Activated naive CD4-positive, alpha-beta T cell treated with anti-CD3 and anti-CD28 coated beads, Interleukin-2, amount 50 U/mL, for 16 hours (primary cell): ENCODE results near the gene TTC1.
"Not testable (repeated sequence)": the region's sequence is repeated elsewhere in the genome, so short reads cannot be mapped to it uniquely, and the experiment has no call there.

Experiments used
- DNase-seq: peaks from one replicate; pipeline ENCODE4 v3.0.0-alpha.2; 2020

TTC1 gene

DNA sequence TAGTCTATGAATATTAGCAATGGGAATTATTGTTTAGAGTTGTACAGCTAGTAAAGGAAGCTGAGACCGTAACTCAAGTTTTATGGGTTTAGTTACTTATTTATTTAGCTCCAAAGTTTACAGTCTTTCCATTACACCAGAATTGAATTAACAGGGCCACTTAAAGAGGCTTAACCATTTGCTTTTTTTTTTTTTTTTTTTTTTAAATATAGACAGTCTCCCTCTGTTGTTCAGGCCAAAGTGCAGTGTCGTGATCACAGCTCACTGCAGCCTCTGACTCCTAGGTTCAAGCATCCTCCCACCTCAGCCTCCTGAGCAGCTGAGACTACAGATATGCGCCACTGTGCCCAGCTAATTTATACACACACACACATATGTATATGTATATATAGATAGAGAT is 1.4 kb upstream of the TTC1 start:
- DNase-seq: no peak

DNA sequence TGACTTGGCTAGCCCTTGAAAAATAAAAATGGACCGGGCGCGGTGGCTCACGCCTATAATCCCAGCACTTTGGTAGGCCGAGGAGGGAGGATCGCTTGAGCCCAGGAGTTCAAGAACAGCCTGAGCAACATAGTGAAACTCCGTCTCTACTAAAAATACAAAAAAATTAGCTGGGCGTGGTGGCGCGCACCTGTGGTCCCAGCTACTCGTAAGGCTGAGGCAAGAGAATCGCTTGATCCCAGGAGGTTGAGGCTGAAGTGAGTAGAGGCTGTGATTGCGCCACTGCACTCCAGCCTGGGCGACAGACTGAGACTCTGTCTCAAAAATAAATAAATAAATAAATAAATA is 436 bp upstream of the TTC1 start:
- not testable (repeated sequence) for DNase-seq

DNA sequence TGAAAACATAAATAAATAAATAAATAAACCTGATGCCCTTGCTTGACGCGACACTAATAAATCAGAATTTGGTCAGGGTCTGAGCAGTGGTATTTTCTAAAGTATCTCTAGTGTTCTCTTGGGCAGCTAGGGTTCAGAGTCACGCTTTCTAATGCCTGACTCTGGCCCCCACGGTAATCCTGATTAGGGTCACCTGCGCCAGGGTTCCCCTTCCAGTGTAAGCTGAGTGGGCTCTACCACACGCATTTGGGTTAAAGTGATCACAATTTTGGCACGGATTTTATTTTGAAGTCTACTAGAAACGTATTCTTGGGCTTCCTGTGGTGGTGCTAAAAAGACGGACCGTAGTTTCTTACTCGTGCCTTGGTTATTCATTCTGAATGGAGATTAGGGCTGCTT is 651 bp downstream of the TTC1 start:
- DNase-seq: no peak

DNA sequence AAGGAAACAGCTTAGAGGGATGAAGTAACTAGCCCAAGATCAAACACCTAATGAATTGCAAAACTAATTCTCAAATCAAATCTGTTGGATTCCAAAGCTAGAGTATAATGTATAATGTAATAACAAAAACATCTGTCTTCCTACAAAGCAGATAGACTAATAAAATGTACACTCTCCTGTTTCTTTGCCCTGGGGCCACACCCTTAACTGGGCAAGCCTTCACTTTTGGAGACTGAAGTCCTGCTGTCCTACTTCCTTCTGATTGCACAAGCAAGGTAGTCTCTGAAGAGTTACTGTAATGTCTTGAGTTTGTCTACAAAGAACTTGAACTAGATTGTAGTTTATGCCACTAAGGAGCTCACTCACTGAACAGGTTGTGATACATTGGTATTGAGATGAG is 2.5 kb downstream of the TTC1 start:
- no peak for DNase-seq

DNA sequence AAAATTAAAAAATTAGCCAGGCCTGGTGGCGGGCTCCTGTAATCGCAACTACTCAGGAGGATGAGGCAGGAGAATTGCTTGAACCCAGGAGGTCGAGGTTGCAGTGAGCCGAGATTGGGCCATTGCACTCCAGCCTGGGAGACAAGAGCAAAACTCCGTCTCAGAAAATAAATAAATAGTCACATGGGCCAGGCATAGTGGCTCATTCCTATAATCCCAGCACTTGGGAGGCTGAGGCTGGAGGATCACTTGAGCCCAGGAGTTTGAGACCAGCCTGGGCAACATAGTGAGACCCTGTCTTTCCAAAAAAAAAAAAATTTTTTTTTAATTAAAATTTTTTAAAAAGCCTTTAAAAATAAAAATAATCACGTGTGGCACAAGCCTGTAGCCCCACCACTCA is 5.3 kb downstream of the TTC1 start:
- DNase-seq: not testable (repeated sequence)

DNA sequence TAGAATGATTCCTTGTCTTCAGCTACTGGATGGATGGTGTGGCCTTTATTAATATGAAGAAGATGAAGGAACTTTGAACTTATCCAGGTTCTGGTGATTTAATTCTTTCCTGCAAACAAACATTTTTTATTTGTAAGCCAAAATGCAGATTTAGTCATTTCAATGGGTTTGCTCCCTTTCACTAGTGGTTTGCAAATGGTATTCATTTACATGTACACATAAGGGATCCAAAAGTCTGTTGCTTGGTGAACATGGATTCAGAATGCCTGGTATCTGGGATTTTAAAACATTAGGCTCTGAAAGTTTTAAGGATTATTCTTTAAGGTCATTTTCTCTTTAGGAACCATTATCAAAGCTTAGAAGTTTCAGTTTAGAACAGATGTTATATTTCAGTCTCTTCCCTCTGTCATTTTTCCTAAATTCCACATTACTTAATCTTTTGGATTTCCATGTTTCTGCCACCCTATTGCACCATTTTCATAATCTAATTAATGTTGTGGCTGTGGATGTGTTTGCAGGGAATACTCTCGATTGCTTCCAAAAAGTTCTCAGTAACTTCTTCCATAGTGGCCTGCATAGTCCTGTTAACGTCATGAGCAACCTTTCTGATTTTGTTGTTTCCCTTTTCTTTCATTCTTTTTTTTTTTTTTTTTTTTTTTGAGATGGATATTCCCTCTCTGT is 10.1 kb downstream of the TTC1 start:
- DNase-seq: no peak

DNA sequence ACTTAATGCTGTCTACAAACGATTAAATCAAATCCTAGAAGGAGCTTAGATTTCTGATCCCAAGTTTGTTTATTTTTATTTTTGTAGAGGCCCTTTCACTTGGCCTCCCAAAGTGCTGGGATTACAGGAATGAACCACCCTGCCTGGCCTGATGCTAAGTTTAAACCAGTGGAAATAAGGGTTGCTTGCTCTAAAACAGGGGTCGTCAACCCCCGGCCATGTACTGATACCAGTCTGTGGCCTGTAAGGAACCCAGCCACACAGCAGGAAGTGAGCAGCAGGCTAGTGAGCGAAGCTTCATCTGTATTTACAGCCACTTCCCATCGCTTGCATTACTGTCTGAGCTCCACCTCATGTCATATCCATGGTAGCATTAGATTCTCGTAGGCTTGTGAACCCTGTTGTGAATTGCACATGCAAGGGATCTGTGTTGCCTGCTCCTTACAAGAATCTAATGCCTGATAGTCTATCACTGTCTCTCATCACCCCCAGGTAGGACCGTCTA is 11.4 kb downstream of the TTC1 start:
- no peak for DNase-seq

DNA sequence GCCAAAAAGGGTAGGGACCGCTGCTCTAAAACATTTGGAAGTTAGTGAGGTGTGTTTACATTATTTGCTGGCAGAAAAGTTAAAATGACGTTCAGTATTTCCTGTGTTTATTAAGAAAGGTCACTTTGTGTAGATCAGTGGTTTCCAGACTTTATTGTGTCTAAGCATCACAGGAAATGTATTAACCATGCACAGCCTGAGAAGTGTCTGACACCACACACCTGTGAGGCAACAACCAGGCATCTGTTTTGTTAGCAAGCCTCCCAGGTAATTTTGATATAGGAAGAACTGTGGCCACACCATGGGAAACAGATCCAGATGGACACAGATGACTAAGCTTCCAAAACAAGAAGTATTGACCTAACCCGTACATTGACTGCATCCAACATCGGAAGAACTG is 12.0 kb downstream of the TTC1 start:
- DNase-seq: no peak

DNA sequence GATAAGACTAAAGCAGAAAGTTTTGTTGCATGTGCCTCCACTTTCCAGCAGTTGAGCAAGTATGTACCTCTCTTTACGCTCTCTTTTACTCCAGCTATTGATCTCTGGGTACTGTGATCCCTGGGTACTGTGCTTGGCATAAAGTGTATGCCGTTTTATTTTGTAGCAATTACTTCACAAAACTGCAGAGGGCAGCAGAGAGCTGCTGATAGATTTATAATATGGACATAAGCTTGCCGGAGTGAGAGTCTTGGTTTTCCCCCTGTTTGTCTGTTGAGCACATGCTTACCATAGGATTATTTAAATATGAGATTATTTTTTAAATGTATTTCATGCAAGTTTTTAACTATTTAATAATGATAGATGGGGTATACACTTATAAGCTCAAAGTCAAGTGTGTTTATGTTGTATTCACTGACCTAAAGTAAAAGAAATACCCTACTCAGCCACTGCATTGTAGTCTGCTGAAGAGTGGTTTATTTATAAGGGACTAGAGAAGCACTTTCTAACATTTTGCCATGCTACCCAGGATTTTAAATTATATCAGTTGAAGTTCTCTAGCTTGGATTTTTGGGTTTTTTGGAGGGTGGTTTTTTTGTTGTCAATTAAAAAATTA is 13.0 kb downstream of the TTC1 start:
- DNase-seq: peak; percentile 26

DNA sequence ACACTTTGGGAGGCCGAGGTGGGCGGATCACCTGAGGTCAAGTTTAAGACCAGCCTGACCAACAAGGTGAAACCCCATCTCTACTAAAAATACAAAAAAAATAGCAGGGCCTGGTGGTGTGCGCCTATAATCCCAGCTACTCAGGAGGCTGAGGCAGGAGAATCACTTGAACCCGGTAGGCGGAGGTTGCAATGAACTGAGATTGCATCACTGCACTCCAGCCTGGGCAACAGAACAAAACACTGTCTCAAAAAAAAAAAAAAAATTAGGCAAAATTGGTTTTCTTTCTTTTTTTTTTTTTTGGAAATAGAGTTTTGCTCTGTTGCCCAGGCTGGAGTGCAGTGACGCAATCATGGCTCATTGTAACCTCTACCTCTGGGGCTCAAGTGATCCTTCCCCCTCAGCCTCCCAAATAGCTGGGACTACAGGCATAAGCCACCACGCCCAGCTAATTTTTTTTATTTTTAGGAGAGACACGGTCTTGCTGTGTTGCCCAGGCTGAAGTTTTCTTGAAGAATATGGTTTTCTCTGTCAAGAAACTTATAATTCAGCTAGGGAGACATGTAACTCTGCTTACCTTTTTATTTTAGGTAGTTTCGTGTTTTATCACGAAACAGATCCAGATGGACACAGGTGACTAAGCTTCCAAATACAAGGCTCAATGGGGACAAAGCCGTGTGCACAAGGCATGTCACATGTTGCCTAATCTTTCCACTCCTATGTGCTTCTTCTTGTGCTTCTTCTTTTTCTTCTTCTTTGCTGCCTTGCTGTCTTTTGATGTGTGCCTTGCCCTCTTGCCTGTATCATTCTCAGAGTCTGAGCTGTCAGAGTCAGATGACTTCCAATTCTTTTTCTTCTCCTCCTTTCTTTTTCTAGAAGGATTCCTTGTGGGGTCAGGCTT is 14.3 kb downstream of the TTC1 start:
- no peak for DNase-seq

DNA sequence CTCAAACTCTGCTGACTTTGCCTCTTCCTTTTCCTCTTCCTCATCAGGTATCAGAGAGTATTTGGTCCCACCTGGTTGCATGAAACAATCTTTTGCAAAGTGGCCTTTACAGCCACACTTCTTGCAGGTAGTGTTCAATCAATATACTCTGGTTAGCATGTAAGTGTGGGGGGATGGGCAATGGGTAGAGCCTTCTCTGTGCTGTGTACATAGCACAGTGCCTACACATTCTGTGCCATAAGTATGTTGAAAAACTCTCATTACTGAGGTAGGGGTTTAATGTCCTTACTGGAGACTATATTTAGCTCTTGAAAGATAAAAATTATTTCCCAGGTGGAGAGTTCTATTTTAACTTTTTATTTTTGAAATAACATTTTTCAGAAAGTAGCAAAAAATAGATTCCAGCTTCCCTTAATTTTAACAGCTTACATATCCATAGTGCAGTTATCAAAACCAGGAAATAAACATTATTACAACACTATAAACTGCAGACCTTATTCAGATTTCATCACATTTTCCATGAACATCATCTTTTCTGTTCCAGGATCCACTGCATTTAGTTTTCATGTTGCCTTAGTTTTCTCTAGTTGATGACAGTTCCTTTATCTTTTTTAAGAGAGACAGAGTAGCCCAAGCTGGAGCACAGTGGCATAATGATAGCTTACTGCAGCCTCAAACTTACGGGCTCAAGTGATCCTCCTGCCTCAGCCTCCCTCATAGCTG is 15.1 kb downstream of the TTC1 start:
- no peak for DNase-seq

DNA sequence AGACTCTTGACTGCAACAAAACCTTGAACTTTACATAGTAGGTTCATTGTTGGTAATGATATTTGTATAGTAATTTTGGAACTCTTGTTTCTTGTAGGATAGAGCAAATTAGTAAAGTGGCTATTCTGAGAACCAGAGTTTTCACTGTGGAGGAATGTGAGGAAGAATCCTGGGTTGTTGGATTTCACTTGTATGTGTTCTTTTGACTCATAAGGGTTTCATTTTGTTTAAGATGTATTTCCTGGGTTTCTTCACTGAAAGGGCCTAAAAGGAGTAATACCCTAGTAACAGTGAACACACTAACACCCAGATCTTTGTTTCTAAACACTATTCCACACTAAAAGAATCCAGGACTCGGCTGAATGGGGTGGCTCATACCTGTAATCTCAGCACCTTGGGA is 20.1 kb downstream of the TTC1 start:
- DNase-seq: no peak

DNA sequence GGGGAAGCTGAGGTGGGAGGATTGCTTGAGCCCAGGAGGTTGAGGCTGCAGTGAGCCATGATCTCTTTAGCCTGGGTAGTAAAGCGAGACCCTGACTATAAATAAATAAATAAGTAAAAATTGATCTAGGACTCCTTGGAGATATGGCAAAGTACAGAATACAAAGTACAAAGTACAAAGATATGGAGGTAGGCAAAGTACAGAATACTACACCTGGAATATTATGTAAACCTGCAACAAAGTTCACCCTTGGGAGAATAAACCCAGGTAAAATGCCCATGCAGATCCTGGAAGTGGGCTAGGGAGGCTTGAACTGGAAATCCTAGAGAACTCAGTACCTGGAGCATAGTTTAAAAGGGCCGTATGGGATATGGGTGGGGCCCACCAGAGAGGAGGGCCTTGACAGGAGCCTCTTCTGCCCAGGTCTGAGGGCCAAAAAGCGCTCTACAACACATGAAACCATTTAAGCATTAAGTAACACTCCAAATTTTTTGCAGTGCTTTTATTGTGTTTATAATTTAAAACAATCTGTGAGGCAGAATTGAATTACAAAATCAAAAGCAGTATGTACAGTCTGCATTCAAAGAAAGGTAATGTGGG is 20.7 kb downstream of the TTC1 start:
- DNase-seq: no peak

DNA sequence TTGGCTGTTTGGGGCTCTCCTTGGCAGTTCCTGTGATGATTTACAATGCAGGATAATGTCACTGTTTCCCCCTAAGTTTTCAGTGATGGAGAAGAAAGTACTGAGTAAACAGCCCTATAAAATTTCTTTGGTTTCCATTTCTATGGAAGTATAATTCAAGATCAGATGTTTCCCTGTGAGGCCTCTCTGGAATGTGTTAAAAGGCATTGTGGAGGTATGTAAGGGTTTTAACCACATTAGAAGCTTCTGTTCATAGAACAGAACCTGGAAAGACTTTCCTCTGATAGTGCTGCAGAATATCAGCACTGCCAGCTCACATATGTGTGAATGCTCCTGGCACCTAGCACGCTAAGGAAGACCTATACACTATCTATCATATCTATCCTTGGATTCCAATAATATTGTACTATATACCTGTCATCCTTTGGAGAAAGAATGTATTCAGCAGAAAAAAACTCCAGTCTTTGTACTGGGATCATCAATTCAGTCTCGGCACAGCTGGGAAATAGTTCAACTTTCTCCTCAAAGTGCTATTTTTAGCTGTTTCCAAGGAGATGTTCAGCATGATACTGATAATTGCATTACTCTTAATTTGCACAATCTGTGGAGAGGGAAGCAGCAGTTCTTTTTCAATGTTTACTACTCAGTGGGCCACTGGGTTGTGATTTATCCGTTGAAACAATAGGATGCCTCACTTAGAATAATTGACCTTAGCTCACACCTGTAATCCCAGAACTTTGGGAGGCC is 21.9 kb downstream of the TTC1 start:
- DNase-seq: no peak

DNA sequence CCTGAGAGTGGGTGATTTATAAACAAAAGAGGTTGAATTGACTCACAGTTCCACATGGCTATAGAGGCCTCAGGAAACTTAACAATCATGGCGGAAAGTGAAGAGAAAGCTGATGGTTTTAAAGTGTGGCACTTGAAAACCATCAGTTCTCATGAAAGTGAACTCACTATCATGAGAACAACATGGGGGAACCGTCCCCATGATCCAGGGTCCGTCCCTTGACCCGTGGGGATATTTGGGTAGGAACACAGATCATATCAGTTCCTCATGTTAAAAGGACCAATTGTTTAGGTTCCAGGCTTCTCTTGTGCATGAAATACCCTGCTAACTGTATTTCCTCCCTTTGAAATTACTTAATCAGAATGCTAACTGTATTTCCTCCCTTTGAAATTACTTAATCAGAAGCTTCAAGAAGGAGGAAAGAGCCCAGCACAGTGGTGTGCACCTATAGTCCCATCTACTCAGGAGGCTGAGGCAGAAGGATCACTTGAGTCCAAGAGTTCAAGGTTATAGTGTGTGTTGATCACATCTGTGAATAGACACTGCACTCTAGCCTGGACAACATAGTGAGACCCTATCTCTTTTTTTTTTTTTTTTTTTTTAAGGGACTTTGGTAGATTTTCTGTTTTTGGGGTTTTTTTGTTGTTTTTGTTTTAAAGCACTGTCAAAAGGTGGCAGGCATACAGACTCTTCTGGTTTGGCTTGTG is 24.8 kb downstream of the TTC1 start:
- DNase-seq: no peak

DNA sequence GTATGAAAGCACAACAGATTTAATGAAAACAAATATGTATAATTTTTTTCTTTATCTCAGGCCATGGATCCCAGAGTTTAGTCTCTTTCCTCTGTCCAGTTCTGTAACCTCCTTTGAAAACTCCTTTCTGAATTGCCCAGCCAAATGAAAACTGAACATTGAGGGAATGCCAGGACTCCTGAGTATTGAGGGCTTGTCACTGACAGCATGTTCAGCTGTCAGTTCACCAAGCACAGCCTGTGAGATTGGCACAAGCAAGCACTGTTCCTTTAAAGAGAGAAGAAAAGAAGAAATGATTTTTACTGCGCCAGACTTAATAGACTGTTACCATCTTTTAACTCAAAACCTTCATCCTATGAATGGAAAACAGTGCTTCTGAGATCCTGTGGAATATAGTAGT is 27.3 kb downstream of the TTC1 start:
- no peak for DNase-seq

DNA sequence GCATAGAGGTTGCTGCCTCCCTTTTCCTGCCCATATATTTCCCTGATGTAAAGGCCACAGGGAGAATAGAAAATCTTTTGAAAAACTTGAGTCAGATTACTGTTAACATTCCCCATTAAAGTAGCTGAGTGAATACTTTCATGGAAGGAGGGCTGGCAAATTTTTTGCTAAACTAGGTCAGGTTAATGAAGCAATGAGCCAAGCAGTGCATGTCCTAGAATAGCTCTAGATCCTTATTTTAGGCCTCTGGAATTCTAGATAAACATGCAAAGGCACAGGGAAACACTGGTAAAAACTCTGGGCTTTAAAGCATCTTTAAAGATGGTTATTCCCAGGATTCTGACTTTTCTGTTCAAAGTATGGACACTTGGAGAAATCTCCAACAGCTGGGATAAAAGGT is 27.9 kb downstream of the TTC1 start:
- DNase-seq: no peak

DNA sequence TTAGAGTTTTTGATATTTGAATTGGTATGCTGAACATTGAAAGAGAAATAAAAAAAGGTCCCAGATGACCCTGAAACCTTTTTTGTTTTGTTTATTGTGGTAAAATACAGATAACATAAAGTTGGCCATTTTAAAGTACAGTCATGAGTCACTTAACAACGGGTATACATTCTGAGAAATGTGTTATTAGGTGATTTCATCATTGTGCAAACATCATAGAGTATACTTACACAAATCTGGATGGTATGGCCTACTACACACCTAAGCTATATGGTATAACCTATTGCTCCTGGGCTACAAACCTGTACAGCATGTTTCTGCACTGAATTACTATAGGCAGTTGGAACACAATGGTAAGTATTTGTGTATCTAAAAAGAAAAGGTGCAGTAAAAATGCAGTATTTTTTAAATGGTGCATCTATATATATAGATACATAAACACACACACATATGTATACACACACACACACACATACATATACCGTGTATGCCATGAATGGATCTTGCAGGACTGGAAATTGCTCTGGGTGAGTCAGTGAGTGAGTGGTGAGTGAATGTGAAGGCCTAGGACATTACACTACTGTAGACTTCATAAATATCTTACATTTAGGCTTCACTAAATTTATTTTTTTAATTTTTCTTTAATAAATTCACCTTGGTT is 31.0 kb downstream of the TTC1 start:
- DNase-seq: no peak

DNA sequence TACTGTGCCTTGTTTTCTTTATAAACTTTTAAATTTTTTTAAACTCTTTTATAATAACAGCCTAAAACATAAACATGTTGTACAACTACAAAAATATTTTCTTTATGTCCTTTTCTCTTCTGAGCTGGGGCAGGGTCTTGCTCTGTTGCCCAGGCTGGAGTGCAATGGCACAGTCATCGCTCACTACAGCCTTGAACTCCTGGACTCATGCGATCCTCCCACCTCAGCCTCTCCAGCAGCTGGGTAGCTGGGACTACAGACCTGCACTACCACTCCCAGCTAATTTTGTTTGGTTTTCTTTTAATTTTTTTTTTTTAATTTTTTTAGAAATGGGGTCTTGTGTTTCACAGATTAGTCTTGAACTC is 31.5 kb downstream of the TTC1 start:
- DNase-seq: no peak

DNA sequence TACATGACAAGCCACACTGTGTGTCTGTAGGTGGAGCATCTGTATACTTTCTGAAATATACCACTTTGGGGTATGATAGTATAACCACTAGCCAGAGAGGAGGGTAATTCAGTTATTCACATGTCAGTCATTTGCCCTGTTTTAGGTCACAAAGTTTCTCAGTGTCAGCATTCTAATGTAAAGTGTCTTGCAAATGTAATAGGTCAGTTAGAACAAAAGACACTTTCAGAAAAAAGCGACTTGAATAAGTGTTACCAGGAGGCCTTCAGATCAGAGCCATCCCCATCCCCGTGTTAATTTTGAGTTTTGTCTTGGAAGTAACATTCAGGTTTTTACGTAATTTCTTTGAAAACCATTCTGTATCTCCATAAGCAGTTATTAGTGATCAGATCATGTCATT is 33.7 kb downstream of the TTC1 start:
- DNase-seq: no peak

DNA sequence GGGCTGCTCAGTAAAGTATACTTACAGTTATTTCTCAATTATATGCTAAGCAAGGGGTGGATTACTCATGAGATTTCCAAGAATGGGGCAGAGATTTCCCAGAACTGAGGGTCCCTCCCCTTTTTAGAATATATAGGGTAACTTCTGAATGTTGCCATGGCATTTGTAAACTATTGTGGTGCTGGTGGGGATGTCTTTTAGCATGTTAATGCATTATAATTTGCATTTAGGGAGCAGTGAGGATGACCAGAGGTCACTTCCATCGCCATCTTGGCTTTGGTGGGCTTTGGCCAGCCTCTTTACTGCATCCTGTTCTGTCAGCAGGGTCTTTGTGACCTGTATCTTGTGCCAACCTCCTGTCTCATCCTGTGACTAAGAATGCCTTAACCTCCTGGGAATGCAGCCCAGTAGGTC is 35.5 kb downstream of the TTC1 start:
- DNase-seq: no peak
